ENCODE data around the gene CENPL. TPM values are rescaled to one million over a fixed set of nuclear protein-coding genes. Genes with fewer than 3 reads are reported as not detected.
A peak's percentile ranks its signal among the peaks of the same experiment; 100 is the strongest.
"Not testable (repeated sequence)": the region's sequence is repeated elsewhere in the genome, so short reads cannot be mapped to it uniquely, and the experiment has no call there.

The CENPL gene, protein sequence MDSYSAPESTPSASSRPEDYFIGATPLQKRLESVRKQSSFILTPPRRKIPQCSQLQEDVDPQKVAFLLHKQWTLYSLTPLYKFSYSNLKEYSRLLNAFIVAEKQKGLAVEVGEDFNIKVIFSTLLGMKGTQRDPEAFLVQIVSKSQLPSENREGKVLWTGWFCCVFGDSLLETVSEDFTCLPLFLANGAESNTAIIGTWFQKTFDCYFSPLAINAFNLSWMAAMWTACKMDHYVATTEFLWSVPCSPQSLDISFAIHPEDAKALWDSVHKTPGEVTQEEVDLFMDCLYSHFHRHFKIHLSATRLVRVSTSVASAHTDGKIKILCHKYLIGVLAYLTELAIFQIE
- total RNA-seq = 3.9 TPM
- long read RNA-seq, partial matches to known transcripts = 0 of 2 reads
- long read RNA-seq, other reads (novel, unspliced or antisense) = 0 of 2 reads

DNA sequence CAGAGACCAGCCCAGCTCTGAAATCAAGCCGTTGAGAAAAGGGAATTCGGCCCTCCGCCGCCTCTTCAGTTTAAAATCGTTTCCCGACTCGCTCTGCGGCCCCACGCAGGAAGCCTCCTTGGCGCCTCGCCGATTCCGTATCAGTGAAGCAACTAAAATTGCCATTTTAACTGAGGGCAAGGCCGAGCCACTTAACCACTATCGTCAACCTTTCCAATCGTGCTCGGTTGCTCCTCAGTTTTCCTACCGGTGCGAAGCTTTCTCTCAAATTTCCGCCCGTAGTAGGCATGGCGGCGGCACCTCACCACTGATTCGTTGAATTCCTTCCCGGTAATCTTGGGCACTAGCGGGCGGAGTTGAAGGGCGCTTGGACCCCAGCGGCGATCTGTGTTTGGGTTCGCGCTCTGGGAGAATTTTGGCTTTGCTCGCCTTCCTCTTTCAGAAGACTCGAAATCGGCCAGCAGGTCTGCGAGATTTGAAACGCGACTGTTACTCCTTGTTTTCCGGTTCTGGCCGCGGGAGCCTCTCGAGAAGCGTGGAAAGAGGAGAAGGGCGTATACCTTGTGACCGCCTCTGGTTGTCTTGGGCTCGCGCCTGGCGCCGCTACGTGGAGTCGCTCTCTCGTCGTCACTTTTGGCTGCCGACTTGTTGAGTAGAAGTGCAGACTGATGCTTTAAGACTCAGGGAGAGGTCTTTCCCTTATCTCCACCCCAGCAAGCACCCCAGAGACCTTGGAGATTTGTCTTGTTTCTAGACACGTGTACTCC lies at the start of gene CENPL, which contains the start of gene DARS2:
Gene CENPL (minus strand): TSS at position 569 of the 767 bp plus-strand sequence. CDS start 13,584 bp downstream, outside the sequence.
Gene DARS2 (plus strand): TSS at position 359 of the 767 bp plus-strand sequence. CDS start 557 bp downstream, outside the sequence.
- peak; percentile 97 for DNase-seq (ENCODE audit: low spot score)
- intact Hi-C loops (cut with DNase I) = loop anchor here (1.0 to 5.0 kb wide), 4 partner anchors 44 to 395 kb away; partner anchors contain the start of genes PRDX6 and ZBTB37

DNA sequence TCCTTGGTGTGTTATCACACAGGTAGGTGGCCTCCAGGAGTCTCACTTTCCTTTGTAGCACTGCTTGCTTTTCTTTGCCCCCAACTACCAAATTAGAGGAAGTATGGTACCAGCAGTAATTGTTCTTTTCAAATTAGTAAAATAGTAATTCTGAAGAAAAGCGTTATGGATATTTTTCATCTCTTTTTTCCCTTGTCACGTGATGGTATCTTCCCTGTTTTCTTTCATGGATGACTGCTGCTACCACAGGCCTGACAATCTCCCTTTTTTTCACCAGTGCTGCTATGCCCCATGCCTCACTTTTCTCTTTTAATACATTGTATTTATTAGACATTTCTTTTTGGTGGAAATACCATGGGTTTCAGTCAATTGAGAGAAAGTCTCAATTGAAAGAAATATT lies 46.8 kb upstream of the CENPL start:
- no peak for DNase-seq (ENCODE audit: low spot score)
- intact Hi-C loops (cut with DNase I) = no loop called here

DNA sequence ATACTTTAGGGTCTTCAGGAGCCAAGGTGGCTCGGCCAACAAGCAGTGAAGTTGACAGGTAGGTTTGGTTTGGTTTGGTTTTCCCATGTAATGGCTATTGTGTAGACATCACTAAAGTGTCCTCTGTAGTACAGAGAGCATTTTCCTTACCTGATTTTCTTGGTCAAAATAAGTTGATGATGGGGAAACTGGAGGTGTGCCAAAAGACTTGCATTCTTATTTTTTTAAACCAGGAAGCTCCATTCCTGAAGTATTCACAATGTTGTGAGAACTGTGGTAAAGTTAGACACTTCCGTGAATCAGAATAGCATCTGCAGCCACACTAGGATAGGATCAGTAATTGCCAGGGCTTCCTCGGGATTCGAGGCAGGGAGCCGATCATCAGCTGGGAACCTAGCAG lies 46.4 kb upstream of the CENPL start:
- intact Hi-C loops (cut with DNase I) = no loop called here
- DNase-seq (ENCODE audit: low spot score) = no peak

DNA sequence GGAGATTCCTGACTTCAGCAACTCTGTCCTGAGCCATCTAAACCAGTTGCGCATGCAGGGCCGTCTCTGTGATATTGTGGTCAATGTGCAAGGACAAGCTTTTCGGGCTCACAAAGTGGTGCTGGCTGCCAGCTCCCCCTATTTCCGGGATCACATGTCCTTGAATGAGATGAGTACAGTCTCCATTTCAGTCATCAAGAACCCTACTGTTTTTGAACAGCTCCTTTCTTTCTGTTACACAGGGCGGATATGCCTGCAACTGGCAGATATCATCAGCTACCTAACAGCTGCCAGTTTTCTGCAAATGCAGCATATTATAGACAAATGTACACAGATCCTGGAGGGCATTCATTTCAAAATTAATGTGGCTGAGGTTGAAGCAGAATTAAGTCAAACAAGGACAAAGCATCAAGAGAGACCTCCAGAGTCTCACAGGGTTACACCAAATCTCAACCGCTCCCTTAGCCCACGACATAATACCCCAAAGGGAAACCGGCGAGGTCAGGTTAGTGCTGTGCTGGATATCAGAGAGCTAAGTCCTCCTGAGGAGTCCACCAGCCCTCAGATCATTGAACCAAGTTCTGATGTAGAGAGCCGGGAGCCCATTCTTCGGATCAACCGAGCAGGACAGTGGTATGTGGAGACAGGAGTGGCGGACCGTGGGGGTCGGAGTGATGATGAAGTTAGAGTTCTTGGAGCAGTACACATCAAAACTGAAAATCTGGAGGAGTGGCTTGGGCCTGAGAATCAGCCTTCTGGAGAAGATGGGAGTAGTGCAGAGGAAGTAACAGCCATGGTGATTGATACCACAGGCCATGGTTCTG lies 45.8 kb upstream of the CENPL start:
- no peak for DNase-seq (ENCODE audit: low spot score)
- intact Hi-C loops (cut with DNase I) = no loop called here

DNA sequence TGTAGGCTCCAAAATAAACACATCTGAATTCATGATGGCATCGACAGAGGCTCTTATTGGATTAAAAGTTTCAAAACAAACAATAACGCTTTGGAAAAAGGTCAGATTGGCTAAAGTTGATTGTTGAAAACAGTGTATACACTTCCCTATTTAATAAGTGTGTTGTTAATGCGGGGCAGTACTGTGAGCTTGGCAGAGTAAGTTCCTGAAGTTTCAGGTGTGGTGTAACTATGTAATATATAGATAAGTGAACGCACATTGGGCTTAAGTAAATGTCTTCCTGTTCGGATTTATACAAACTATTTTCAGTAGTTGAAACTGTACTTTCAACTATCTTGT lies 44.3 kb upstream of the CENPL start:
- DNase-seq (ENCODE audit: low spot score) = no peak
- intact Hi-C loops (cut with DNase I) = loop anchor here (5.0 kb wide), 1 partner anchor 1128 kb away; the partner anchor contains the start of gene CACYBP

DNA sequence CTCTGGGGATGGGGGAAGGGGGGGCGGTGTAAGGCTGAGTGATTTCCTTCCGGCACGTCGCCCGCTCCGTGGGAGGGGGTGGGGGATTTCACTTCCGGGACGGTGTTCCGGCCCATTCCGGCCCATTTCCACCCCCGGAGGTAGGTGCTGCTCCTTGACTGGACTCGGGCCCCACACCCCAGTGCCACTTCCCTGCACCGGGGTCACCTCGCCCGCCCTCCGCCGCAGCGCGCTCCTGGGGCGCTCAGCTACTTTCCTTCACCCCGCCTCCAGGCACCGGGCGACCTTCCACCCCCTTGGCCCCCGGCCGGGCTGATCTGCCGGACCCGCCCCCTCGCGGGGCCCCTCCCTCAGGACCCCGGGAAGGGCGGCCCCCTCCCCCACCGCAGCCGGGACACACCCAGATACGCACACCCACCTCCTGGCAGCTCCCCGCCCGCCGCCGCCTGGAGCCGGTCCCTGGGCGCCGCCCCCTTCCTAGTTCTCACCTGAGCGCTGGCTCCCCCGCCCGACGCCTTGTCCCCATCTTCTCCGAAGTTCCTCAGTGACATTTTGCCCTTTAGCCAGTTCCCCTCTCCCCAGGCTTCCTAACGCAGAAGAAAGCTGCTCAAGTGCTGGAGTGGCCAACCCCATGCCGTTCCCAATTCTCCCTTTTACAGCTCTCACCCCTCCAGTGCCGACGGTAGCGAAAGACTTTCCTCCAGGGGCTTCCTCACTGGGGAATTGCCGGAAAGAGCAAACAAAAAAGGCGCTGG lies 43.8 kb upstream of the CENPL start, which contains the start of gene ZBTB37:
Gene ZBTB37 (plus strand): TSS at position 115 of the 755 bp plus-strand sequence. CDS start 1,846 bp downstream, outside the sequence.
- peak; percentile 95 for DNase-seq (ENCODE audit: low spot score)
- intact Hi-C loops (cut with DNase I) = loop anchor here (1.0 to 5.0 kb wide), 2 partner anchors 44 to 1129 kb away; partner anchors contain the start of genes CACYBP, CENPL and DARS2

DNA sequence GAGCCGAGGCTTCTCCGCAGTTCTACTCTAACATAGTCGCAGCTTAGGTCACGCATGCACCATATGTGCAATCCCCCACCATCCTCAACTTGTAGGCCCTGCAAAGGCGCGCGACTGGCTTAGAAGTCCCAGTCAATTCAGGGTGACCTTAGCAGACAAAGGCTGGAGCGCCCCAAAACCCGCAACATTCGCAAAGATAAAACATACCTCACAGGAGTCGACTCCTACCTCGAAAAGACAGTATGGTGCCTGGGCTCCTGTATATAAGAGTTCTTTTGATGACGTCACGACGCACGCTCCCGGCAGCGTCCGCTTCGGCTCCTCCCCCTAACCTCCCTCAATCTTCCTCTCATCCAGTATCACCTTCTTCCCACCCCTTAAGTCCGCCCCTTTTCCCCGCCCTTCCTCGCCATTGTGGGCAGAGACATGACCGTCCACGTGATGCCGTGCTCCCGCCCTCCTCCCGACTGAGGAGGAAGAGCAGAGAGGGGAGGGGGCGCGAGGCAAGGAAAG lies 43.1 kb upstream of the CENPL start, which contains the start of gene GAS5:
Gene GAS5 (minus strand): TSS at position 237 of the 513 bp plus-strand sequence.
- peak; percentile 99 for DNase-seq (ENCODE audit: low spot score)
- intact Hi-C loops (cut with DNase I) = loop anchor here (1.0 to 5.0 kb wide), 2 partner anchors 44 to 1129 kb away; partner anchors contain the start of genes CACYBP, CENPL and DARS2

DNA sequence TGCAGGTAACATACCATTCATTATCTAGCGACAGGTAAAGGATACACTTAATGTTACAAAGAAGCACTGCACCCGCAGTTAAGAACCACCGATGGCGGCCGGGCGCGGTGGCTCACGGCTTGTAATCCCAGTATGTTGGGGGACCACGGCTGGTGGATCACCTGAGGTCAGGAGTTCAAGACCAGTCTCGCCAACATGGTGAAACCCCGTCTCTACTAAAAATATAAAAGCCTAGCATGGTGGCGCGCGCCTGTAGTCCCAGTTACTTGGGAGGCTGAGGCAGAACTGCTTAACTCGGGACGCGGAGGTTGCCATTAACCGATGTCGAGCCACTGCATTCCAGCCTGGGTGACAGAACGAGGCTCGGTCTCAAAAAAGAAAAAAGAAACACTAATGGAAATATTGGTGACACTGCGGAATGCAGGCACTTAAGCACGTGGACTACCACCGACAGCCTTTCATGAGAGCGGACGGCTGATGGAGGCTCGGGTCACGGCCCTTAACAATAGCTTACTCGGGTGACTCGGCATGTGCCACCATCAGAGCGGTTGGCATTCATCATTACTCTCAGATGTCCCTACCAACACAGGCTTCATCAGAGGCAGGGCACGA lies 42.6 kb upstream of the CENPL start:
- intact Hi-C loops (cut with DNase I) = loop anchor here (5.0 kb wide), 1 partner anchor 1130 kb away; the partner anchor contains the start of gene CACYBP
- no peak for DNase-seq (ENCODE audit: low spot score)

DNA sequence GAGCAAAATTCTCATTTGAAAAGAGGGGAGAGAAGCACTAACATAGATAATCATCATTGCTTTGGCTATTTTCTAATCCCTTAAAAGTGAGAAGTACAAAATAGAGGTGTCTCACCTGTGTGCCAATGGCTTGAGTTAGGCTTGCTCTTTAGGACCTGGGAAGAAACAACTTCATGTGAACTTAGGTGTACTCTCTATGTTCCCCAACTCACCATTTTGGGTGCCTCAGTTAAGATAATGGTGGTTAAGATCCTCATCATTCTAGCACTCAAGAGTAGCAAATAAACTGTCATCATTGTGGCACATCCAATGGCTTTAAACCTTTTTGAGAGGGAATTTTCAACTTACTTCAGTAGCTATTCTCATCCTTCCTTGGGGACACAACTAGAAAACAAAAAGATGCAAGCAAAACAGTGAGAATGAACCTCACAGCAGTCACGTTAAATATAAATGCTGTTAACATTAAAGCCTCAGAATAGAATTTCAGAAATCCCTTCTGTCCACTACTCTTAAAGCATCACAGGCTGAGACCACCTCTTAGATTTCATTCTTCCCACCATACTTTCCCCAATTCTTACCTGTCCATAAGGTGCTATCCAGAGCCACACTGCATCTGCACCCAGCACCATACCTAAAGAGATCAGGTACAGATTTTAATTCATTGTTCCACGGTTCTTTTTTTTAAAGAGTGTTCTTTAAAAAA lies 41.9 kb upstream of the CENPL start:
- intact Hi-C loops (cut with DNase I) = loop anchor here (5.0 kb wide), 1 partner anchor 1131 kb away; the partner anchor contains the start of gene CACYBP
- DNase-seq (ENCODE audit: low spot score) = no peak

DNA sequence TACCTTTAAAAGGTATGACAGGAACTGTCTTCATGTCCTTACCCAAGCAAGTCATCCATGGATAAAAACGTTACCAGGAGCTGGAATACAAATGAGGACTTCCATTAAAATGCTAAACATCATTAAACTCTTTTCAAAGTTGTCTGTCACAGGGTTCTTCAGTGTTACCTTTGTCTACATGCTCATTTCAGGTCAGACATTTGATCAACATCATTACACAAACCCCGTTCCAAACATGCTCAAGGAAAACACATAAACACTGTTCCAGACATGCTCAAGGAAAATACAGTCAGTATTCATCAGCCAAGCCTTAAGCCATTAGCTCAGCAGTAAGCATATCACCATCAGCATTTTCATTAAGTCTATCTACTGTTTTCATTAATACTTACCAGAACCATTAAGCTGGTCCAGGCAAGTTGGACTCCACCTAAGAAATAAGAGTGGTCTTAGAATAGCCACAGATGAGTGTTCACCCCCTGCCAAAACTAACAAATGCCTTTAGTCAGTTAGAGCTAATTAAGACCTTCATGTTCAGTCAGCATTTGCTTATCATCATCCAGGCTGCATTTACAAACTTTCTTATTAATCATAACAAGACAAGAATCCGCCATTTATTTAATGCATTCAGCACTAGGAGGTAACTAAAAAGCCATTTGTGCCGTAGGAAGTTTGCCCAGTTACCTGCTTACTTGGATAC lies 40.9 kb upstream of the CENPL start:
- intact Hi-C loops (cut with DNase I) = loop anchor here (5.0 kb wide), 1 partner anchor 1132 kb away; the partner anchor contains the start of gene CACYBP
- no peak for DNase-seq (ENCODE audit: low spot score)

DNA sequence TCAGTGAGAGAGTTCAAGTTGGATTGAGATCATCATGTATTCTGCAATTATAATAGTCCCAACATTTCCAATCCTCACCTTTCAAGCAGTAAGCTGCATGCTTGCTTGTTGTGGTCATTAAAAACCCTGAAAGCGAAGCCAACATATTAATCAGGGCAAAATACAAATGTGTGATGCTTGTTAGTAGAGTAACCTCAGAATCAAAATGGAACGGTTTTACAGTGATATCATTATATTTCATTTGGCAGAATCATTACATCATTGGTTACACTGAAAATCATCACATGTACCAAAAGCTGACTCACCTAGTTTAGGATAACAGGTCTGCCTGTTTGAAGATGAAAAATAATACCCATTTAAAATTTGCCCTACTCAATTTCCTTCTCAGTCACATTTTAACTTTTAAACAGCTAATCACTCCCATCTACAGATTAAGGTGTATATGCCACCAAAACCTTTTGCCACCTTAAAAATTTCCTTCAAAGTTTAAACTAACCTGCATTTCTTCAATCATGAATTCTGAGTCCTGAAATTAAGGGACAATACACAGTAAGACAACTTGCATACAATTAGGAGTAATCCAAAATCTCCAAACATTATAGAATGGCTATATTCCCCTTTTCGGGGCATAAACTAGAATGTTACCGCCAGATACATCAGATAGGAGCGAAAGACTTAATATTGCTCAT lies 39.6 kb upstream of the CENPL start:
- DNase-seq (ENCODE audit: low spot score) = no peak
- intact Hi-C loops (cut with DNase I) = no loop called here

DNA sequence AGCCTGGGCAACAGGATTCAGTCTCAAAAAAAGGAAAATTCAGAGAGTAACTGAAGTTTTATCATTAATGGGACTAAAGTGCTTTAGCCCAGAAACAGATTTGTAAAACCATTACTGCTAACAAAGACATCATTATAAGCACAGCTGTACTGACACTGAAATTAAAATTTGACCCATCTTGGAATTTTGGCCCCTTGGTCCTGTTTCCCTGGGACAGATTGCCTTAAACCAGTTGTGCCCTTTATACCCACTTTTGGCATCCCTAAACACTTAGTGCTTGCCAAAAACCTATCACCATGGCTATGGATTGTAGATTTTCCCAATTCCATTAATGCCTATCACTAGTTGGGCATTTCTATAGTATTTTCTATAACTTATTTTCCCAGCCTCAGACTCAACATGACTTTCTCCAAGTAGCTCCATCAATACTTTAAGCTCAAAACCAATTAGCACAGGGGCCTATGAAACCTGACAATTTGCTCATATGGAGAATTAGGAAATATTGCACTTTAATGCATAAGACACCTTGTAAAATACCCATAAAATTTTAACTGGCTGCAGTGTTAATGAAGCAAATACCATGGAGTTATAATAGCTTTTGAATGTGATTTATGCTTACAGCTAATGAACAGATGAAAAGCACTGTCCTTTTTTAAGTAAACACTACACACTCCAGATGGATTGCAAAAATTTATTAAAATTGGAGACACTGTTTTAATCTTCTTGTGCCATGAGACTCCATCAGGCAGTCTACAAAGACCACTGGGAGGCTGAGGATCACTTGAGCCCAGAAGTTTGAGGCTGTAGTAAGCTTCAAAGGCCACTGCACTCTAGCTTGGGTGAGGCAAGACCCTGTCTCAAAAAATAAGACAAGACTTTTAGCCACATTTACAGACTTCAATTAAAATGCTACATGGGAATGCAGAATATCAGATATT lies 38.8 kb upstream of the CENPL start:
- intact Hi-C loops (cut with DNase I) = no loop called here
- DNase-seq (ENCODE audit: low spot score) = no peak

DNA sequence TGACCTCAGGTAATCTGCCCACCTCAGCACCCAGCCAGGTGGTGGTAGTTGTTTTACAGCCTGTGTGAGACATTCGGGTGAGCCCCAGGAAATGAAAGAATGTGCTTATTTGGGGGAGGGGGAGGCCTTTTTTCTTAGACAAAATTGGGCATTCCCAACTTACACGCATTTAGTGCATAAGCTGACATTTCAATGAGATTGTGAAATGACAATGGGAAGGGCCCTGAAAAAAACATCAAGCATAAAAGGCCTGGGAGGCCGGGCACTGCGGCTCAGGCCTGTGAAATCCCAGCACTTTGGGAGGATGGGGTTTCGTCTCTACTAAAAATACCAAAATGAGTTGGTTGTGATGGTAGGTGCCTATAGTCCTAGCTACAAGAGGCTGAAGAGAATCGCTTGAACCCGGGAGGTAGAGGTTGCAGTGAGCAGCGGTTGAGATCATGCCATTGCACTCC lies 38.1 kb upstream of the CENPL start:
- no peak for DNase-seq (ENCODE audit: low spot score)
- intact Hi-C loops (cut with DNase I) = no loop called here

DNA sequence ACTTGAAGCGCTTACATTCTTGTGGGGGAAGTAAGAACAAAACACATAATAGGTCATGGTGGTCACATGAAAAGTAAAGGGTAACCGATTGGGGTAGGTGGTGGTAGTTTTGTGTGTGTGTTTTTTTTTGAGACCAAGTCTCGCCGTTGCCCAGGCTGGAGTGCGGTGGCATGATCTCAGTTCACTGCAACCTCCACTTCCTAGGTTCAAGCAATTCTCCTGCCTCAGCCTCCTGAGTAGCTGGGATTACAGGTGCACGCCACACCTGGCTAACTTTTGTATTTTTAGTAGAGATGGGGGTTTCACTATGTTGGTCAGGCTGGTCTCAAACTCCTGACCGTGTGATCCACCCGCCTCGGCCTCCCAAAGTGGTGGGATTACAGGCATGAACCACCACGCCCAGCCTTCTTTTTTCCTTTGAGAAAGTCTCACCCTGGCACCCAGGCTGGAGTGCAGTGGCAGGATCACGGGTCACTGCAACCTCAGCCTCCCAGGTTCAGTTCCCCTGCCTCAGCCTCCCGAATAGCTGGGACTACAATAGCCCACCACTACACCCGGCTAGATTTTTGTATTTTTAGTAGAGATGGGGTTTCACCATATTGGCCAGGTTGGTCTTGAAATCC lies 37.6 kb upstream of the CENPL start:
- DNase-seq (ENCODE audit: low spot score); intact Hi-C loops (cut with DNase I): not testable (repeated sequence)
